Cardiac muscle cell (in vitro differentiated cells and primary cell): Measurements from ENCODE around the gene WDFY3. TPM values are rescaled to one million over a fixed set of nuclear protein-coding genes. Genes with fewer than 3 reads are reported as not detected.
"Not testable (repeated sequence)": the region's sequence is repeated elsewhere in the genome, so short reads cannot be mapped to it uniquely, and the experiment has no call there.

Experiments
- DNase-seq, 2 donors: peaks; one replicate each; pipeline versions ENCODE4 v3.0.0 to v3.0.0-alpha.2; 2010 to 2017; ENCODE audit warnings: low read depth in 1 of 2, low spot score in 1 of 2
- H3K27ac ChIP-seq: fragments of 200-600 bp; sonication (generic); 2 replicates; pipeline ENCODE4 v1.5.1; 2016
- H3K27me3 ChIP-seq: fragments of 200-600 bp; sonication (generic); 2 replicates; pipeline ENCODE4 v1.6.0; 2016; ENCODE audit warnings: control low read depth
- H3K36me3 ChIP-seq: fragments of 200-600 bp; sonication (generic); 2 replicates; pipeline ENCODE4 v1.5.1; 2016; ENCODE audit warnings: control low read depth
- H3K4me1 ChIP-seq: fragments of 200-600 bp; sonication (generic); 2 replicates; pipeline ENCODE4 v1.8.1; 2017; ENCODE audit warnings: low read depth, mild to moderate bottlenecking, mixed run types
- H3K4me3 ChIP-seq: fragments of 200-600 bp; sonication (generic); 2 replicates; pipeline ENCODE4 v1.5.1; 2016; ENCODE audit warnings: mild to moderate bottlenecking
- H3K9me3 ChIP-seq: fragments of 200-600 bp; sonication (generic); 2 replicates; pipeline ENCODE4 v1.5.1; 2017; ENCODE audit warnings: low read depth, mild to moderate bottlenecking, control low read depth
- polyA plus RNA-seq: library from polyadenylated mRNA; unstranded; fragments of >200 nt; fragmentation: Nextera tagmentation; extraction: Ambion mirVana; gene quantifications from 2 replicates; pipeline ENCODE4 v1.2.1, GENCODE V29; 2016
- total RNA-seq: library from RNA; depleted of rRNA; stranded (reverse); fragments of >200 nt; gene quantifications from 2 replicates; pipeline ENCODE4 v1.2.3, GENCODE V29; 2016
- TF ChIP-seq, protein P1 (sequence below): IDR thresholded peaks from 2 replicates; pipeline ENCODE4 v1.5.1; 2012; ENCODE audit warnings: low read depth, mild to moderate bottlenecking, low read length

Gene WDFY3
- total and polyA plus RNA-seq, 2 experiments from 2014 or later: 9.6 to 59.0 TPM

DNA sequence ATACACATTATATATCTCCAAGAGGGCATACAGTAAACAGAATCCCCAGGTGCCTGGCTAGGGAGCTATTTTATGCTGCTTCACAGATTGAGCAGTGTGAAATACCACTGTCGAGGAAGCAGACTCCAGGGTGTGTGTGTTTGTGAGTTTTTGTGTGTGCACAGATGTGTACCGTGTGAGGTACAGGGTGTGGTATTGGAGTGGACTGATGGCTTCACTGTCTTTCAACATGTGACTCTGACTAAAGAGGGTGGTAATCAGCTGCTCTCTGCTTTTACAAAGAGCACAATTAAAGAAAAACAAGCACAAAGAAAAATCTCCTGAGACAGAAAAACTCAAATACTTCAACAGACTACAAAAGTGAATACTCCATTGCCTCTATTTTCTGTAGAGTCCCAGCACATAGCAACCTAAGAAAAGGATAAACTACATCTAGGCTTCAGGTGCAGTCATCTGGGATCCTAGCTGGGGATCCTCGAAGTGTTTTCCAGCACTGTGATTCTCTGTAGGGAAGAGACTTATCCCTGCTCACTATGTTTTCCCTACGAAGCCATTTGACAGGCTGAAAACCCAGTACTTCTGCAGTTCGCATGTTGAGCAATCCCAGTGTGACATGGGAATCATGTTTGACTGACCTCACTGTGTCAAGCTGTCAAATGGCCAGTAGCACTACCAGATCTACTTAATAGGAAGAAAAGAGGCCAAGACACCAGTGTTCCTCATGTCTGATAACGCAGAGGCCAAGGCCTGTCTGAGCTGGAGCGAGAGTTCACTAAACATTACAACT is 283.2 kb downstream of the WDFY3 start:
- Histone ChIP-seq H3K27me3 (no peaks in the 10 kb centered on the region), H3K36me3 (peaks cover 32% of the 10 kb centered on the region), H3K9me3 (no peaks in the 10 kb centered on the region), H3K4me1 (peaks cover 11% of the 10 kb centered on the region), H3K4me3 (no peak overlapping the region), H3K27ac (peak overlapping the region; percentile 91)
- DNase-seq: no peak
- TF ChIP-seq, protein P1, sequence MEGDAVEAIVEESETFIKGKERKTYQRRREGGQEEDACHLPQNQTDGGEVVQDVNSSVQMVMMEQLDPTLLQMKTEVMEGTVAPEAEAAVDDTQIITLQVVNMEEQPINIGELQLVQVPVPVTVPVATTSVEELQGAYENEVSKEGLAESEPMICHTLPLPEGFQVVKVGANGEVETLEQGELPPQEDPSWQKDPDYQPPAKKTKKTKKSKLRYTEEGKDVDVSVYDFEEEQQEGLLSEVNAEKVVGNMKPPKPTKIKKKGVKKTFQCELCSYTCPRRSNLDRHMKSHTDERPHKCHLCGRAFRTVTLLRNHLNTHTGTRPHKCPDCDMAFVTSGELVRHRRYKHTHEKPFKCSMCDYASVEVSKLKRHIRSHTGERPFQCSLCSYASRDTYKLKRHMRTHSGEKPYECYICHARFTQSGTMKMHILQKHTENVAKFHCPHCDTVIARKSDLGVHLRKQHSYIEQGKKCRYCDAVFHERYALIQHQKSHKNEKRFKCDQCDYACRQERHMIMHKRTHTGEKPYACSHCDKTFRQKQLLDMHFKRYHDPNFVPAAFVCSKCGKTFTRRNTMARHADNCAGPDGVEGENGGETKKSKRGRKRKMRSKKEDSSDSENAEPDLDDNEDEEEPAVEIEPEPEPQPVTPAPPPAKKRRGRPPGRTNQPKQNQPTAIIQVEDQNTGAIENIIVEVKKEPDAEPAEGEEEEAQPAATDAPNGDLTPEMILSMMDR: no peak

DNA sequence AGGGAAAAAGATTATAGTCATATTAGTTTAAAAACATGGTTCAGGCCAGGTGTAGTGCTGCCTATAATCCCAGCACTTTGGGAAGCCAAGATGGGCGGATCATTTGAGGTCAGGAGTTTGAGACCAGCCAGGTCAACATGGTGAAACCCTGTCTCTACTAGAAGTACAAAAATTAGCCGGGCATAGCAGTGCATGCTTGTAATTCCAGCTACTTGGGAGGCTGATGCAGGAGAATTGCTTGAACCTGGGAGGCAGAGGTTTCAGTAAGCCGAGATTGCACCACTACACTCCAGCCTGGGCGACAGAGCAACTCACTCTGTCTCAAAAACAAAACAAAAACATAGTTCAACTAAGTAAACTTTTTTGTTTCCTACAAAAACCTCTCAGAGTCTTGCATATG is 283.8 kb downstream of the WDFY3 start:
- Histone ChIP-seq H3K36me3 (peaks cover 32% of the 10 kb centered on the region), H3K27ac (peak overlapping the region; percentile 91), H3K4me1 (peaks cover 11% of the 10 kb centered on the region)
- not testable (repeated sequence) for H3K4me3 ChIP-seq, DNase-seq, H3K27me3 ChIP-seq, H3K9me3 ChIP-seq

DNA sequence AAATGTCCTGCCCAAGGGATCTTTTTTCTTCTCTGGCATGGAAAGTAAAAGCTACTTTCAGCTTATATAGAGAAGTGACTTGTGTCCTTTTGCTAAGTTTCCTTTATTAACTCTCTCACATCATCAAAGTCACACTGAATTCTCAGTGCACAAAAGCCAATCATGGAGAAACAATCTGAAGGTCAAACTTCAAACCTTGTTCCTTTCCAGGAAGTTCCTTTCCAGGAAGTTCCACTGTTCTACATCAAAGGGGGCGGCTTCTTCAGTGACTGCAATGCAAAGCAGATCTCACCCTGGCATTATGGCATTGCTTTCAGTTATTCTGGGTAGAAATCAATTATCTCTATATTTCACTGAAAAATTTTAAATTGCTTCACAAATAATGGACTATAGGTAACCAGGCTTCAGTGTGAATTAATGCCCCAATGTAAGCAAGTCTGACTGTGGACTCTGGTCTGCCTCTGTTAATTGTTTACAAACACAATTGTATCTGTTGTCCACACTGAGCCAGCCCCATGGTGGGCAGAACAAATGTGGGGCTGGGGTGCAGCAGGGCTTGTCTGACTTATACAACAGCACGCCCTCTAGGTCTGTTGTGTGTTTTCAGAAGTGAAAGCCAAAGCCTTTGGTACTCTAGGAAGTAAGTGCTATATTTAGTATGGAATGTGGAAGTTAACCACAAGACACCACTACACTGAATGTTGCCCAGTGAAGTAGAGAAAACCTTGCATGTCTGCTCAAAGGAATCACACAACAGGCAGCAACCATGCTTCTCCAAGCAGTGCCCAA is 284.8 kb downstream of the WDFY3 start:
- Histone ChIP-seq H3K27ac (peak overlapping the region; percentile 91), H3K4me1 (peaks cover 19% of the 10 kb centered on the region), H3K36me3 (peaks cover 32% of the 10 kb centered on the region), H3K27me3 (no peaks in the 10 kb centered on the region), H3K9me3 (no peaks in the 10 kb centered on the region), H3K4me3 (no peak overlapping the region)
- DNase-seq: peak; percentile 73 to 81
- TF ChIP-seq, protein P1: peak; percentile 14

DNA sequence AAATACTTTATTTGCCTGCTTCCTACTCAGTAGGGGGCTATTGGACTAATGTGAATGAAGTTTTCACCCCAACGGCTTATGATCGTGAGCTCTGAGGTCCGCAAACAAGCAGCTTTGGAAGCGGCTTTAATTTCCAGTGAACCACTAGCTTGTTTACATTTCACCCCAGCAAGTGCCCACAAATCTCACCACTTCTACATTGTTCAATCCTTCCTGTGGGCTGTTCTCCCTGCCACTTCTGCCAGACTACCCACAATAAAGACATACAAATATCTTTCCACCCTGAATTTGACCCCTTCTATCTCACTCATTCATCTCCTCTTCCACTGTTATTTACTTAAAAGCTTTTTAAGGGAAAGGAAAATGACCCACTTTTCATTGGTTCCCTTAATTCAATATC is 285.5 kb downstream of the WDFY3 start:
- H3K27ac ChIP-seq: peak overlapping the region; percentile 91
- peaks cover 23% of the 10 kb centered on the region for H3K4me1 ChIP-seq
- peaks cover 32% of the 10 kb centered on the region for H3K36me3 ChIP-seq
- no peak overlapping the region for H3K4me3 ChIP-seq
- no peak for DNase-seq
- H3K9me3 ChIP-seq: no peaks in the 10 kb centered on the region
- TF ChIP-seq, protein P1: no peak
- no peaks in the 10 kb centered on the region for H3K27me3 ChIP-seq

DNA sequence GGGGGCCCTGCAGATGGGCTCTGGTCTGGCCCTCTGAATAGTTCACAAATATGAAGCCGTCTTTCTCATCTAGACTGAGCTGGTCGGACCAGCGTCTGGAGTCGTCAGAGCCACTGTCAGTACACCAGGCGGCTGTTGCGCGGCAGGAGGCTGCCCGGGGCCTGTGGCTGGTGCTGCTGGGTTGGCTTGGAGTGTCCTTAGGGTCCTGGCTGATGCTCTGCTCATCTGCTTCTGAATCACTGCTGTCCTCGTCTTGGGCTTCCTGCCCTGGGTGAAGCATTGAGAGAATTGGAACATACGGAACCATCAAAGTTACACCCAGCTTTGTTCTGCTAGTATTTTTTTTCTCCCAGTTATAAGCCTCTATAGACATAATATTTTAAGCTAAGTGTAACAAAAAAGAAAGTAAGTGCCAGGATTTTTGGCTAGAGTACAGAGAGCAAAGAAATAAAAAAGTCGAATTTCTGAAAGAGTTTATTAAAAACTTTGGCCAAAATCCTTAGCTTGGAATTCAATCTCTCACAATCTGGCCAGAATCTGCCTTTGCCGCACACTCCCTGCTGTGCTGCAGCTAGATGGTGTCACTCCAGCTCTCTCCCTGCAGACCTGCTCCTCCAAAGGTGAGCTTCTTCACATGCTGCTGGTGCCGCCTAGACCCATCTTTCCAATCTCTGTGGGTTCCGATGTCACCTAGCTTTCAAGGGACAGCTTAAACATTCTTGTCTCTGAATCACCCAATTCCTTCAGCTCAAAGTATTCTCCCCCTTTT is 287.3 kb downstream of the WDFY3 start:
- Histone ChIP-seq H3K4me1 (peaks cover 23% of the 10 kb centered on the region), H3K9me3 (no peaks in the 10 kb centered on the region), H3K27ac (no peak overlapping the region), H3K36me3 (peaks cover 32% of the 10 kb centered on the region), H3K4me3 (no peak overlapping the region), H3K27me3 (no peaks in the 10 kb centered on the region)
- TF ChIP-seq, protein P1: no peak
- no peak for DNase-seq
